ENCODE measurements around the gene PTPRN2.
"Not testable (repeated sequence)": the region's sequence is repeated elsewhere in the genome, so short reads cannot be mapped to it uniquely, and the experiment has no call there.

PTPRN2 gene

DNA sequence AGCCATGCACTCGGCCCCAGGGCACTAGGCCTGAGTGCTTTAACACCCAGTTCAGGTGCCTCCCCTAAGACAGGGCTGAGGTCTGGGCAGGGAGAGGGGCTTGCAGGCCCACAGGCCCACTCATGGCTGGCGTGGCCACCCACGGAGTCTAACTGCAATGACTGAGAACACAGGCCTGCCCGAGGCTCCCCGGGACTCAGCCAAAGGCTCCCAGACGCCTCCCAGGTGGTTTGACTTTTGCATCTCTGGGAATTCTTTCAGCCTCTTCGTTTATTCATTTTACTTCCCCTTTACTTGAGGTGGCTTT, 37.3 kb downstream of the PTPRN2 start:
- no peak for DNase-seq

GRCh38 chr7:158549616-158550393, 37.8 kb downstream of the PTPRN2 start:
- no peak for DNase-seq

DNA sequence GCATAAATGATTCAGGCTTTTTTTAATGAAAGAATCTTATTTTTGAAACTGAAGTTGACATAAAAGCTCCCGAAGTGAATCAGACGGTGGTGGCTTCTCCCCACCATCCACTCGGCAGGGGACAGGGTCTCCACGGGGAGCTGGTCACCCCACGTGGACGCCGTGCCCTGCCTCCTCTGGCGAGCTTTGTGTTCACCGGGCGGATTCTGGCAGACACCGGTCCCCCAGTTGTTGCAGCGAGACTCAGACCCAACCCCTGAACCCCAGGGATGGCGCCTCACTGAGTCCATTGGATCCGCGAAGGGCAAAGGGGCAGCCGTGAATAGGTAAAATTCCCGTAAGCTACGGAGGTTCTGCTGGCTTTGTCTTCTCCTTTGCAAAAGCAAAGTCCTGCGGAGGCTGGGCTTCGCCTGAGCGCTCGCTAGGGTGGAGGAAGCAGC, 38.4 kb downstream of the PTPRN2 start:
- no peak for DNase-seq

- no peak for DNase-seq
These were observed 38.9 kb downstream of the PTPRN2 start for GRCh38 chr7:158548726-158549125.

- no peak for DNase-seq
These were observed 39.8 kb downstream of the PTPRN2 start for GRCh38 chr7:158547817-158548216.

GRCh38 chr7:158546626-158547025, 41.0 kb downstream of the PTPRN2 start:
- no peak for DNase-seq

- no peak for DNase-seq
These were observed 41.4 kb downstream of the PTPRN2 start for GRCh38 chr7:158546214-158546613.

GRCh38 chr7:158544708-158545107, 42.9 kb downstream of the PTPRN2 start:
- DNase-seq, result no peak

GRCh38 chr7:158543840-158544239, 43.8 kb downstream of the PTPRN2 start:
- DNase-seq, result no peak

GRCh38 chr7:158542651-158543566, 44.7 kb downstream of the PTPRN2 start:
- DNase-seq, result no peak

DNA sequence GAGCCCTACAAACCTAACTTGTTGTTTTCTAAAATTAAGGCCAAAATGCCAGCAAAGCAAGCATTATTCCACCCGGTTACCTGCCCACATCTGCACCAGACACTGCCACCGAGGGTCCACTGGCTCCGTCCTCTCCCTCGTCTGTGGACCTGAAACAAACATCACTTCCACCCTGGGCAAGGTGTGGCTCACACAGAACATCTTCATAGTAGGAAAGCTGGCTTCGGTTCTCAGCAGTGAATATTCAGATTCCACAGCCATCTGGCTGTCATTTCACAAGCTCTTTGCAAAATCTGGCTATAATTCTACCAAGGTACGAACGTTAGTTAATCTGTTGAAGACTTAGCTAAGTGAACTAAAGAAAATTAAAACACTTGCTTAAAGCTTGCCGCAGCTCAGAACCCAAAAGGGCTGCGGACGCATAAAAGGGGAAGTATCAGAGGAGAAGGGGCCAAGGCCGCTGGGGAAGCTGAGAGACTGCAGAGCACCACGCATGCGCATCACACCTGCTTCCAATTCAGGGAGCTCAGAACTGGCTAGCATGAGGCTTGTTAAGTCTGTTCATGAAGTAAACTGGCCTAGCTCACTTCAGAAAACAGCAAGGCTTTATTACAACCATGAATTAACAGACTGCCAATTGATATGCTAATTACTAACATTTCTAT, 46.1 kb downstream of the PTPRN2 start:
- DNase-seq, result no peak

DNA sequence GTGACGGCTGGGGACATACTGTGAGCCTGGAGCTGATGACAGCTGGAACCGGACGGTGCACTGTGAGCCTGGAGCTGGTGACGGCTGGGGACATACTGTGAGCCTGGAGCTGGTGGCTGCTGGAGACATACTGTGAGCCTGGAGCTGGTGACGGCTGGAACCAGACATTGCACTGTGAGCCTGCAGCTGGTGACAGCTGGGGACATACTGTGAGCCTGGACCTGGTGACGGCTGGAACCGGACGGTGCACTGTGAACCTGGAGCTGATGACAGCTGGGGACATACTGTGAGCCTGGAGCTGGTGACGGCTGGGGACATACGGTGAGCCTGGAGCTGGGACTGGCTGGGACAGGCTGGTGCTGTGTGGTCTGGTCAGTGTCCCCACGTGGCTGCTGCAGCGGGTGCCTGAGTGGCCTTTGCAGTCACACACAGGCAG, 47.9 kb downstream of the PTPRN2 start:
- DNase-seq, result no peak

DNA sequence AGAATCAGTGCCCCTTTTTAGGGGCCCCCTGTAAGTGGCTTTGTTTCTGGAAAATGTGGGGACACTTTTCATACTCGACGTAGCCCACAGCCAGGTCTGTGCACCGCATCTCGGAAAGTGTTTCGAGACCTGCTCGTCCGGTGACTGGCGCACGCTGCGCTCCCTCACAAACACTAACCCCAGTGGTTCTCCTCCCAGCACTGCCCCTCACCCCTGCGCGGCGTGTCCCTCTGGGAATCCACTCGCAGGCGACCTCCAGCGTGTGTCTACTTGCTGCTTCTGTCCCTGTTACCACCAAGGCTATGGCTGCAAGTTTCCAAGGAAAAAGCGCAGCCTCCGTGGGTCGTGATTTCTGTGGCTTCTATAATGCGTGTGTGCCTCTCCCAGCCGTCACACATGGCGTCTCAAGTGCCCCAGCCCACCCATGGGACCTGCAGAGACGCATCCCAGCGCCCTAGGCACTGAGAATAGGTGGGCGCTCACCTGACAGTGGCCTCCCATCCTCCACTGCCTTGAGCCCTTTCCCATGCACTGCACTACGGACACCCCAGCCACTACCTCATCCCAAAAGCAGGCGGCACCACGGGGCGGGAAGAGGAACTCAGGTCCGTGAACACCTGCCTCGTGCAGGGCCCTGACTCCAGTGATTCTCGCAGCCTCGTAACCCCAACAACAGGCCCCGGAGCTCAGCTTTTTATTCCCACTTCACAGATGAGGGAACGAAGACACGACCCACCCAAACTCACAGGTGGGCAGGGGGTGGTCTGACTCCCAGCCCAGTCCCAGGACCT, 49.3 kb downstream of the PTPRN2 start:
- no peak for DNase-seq

- no peak for DNase-seq
These were observed 50.1 kb downstream of the PTPRN2 start for GRCh38 chr7:158537516-158537882.

- no peak for DNase-seq
These were observed 50.6 kb downstream of the PTPRN2 start for GRCh38 chr7:158536871-158537515.

DNA sequence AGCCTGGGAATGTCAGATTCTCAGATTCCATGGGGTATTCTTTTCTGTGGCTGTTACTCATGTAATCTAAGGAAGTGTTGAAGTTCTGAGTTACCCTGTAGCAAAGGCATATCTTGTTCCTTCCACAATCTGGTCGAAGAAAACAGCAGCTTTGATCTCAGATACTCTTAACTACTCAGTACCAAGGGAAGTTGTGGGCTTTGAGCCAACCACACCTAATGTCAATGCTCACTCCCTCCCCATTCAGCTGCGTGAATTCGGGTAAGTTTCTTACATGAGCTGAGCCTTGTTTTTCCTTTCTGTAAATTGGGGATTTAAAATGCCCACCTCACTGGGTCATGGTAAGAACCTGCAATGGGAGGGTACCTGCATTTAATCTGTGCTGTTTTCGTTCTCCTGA, 52.5 kb downstream of the PTPRN2 start:
- DNase-seq, result no peak

GRCh38 chr7:158534598-158534997, 53.0 kb downstream of the PTPRN2 start:
- no peak for DNase-seq

DNA sequence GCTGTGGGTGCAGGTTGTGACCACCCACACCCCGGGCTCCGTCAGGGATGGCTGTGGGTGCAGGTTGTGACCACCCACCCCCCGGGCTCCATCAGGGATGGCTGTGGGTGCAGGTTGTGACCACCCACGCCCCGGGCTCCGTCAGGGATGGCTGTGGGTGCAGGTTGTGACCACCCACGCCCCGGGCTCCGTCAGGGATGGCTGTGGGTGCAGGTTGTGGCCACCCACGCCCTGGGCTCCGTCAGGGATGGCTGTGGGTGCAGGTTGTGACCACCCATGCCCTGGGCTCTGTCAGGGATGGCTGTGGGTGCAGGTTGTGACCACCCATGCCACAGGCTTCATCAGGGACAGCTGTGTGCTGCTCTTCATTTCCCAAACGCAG, 53.5 kb downstream of the PTPRN2 start:
- DNase-seq, result not testable (repeated sequence)

DNA sequence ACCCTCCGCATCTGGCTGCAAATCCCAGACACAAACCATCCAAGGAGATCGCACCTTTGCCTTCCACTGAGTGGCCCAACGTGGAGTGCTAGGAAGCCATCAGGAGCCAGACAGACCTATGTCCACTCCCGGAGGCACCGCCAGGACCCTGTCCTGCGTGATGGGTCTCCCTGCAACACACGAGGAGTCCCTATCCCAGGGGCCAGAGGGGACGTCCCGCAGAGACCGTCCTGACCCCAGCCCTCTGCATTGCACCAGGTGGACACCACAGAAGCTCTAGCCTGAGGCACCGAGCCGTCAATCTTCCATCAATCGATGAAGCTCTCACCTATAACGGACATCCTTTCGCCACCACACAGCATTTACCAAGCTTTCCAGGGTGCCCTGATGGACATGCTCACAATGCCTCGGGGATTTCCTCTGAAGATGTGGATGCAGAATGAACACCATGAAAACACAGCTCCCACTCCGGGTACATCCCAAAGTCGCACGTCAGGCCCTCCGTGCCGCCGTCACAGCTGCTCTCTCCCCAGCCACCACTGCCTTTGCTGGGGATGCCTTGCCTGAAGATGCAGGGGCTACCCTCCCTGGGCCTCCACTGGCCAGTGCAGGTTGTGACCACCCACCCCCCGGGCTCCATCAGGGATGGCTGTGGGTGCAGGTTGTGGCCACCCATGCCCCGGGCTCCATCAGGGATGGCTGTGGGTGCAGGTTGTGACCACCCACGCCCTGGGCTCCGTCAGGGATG, 54.1 kb downstream of the PTPRN2 start:
- no peak for DNase-seq

DNA sequence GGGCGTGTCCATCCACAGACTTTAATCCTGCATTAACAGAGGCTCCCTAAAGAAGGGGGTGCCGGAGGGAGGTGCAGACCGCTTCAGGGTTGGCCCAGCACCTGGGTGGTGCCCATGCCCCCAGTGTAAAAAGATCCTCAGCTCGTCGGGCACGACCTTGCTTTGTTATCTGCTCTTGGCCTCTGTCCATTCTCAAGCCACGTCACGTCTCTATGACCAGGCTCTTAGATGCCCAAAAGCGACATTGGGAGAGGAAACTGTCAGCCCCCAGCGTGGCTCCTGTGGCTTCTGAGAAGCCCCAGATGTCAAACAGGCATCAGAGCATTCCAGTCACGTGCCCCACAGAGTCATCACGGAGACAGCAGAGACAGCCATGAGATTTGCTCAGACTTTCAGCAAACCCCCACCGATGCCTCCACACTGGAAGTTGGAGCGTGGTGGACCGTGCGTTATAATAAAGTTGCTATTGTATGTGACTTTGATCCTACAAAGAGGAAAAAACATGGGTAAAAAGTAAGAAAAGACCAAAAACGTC, 55.5 kb downstream of the PTPRN2 start:
- no peak for DNase-seq

DNA sequence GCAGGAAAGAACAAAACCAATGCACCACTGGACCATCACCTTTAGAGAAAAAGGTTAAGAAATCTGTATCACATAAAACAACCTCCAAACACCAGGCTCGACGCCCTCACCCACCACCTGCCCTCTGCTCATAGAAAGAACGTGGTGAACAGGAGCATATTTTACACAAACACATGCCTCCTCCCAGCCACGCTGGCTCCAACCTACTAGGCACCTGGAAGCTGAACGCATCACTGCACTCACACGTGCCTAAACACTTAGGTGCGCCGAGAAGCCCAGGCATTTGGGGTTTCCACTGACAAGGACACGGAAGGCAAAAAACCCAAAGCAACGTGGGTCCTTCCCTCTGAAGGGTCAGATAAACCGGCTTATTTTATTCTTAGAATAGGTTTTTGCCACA, 56.0 kb downstream of the PTPRN2 start:
- DNase-seq, result no peak
